IMR-90 (cell line): ENCODE measurements around the gene RNU5D-1. TPM values are rescaled to one million over a fixed set of nuclear protein-coding genes. Genes with fewer than 3 reads are reported as not detected.

ENCODE experiments used
- ATAC-seq: fragments of 200-7000 bp; cut with Tn5 transposase; 2 replicates; pipeline ENCODE4 v1.9.1; 2020; ENCODE audit warnings: low read depth, mild to moderate bottlenecking, moderate library complexity
- BruUV-seq: library from RNA; stranded (reverse); fragments of 400-500 nt; replicated peaks from 2 replicates; lab custom pipeline; 2021; lab: Mats Ljungman, UMichigan
- CTCF ChIA-PET: fragments of 300-600 bp; formaldehyde crosslinking; extraction: SDS; loops from one replicate; lab custom pipeline; 2021; ENCODE audit warnings: antibody characterized with exemption; lab: Yijun Ruan, JAX
- POLR2A ChIA-PET: fragments of 300-600 bp; sonication (Branson Sonifier 250); formaldehyde crosslinking; loops from one replicate; lab custom pipeline; 2022; ENCODE audit warnings: antibody characterized with exemption; ENCODE audit not compliant: unreplicated experiment; lab: Charles Lee
- DNase-seq: peaks from one replicate; pipeline ENCODE4 v3.0.0; 2013
- H2AFZ ChIP-seq: replicated peaks from 2 replicates; pipeline ENCODE3; 2013; ENCODE audit warnings: low read length, mild to moderate bottlenecking; ENCODE audit not compliant: poor library complexity
- H2AK5ac ChIP-seq: 2 replicates; pipeline ENCODE4 v1.6.1; 2013; ENCODE audit warnings: low read depth, low read length, inconsistent platforms
- H2AK9ac ChIP-seq: replicated peaks from 2 replicates; pipeline ENCODE3; 2013; ENCODE audit warnings: mild to moderate bottlenecking, low read depth, low read length, moderate library complexity; ENCODE audit not compliant: poor library complexity
- H2BK120ac ChIP-seq: 2 replicates; pipeline ENCODE4 v1.6.1; 2013; ENCODE audit warnings: low read depth, low read length, inconsistent platforms
- H2BK15ac ChIP-seq: 3 replicates; pipeline ENCODE4 v1.6.1; 2013; ENCODE audit warnings: low read depth, low read length, inconsistent platforms
- H2BK20ac ChIP-seq: 2 replicates; pipeline ENCODE4 v1.6.1; 2013; ENCODE audit warnings: low read depth, mild to moderate bottlenecking, inconsistent platforms, low read length, moderate library complexity
- H2BK5ac ChIP-seq: 2 replicates; pipeline ENCODE4 v1.6.1; 2013; ENCODE audit warnings: mild to moderate bottlenecking, low read depth, low read length, inconsistent platforms; ENCODE audit not compliant: poor library complexity, severe bottlenecking
- H3K14ac ChIP-seq: replicated peaks from 2 replicates; pipeline ENCODE4 v1.6.1; 2013; ENCODE audit warnings: low read depth, low read length, inconsistent platforms
- H3K18ac ChIP-seq: 2 replicates; pipeline ENCODE4 v1.6.1; 2013; ENCODE audit warnings: low read depth, low read length, control low read depth
- H3K23ac ChIP-seq: 2 replicates; pipeline ENCODE4 v1.6.1; 2013; ENCODE audit warnings: low read depth, low read length, inconsistent platforms
- H3K27ac ChIP-seq: 2 replicates; pipeline ENCODE4 v1.5.1; 2013; ENCODE audit warnings: mild to moderate bottlenecking, control low read depth, low read length; ENCODE audit not compliant: insufficient read depth
- H3K27me3 ChIP-seq: 2 replicates; pipeline ENCODE4 v1.6.1; 2013; ENCODE audit warnings: low read length; ENCODE audit not compliant: control insufficient read depth, insufficient read depth
- H3K36me3 ChIP-seq: 2 replicates; pipeline ENCODE4 v1.6.1; 2013; ENCODE audit warnings: low read length, mixed read lengths; ENCODE audit not compliant: control insufficient read depth, insufficient read depth
- H3K4ac ChIP-seq: 2 replicates; pipeline ENCODE4 v1.6.1; 2013; ENCODE audit warnings: low read depth, low read length, inconsistent platforms
- H3K4me1 ChIP-seq: 2 replicates; pipeline ENCODE4 v1.6.1; 2013; ENCODE audit warnings: low read length, mixed read lengths; ENCODE audit not compliant: control insufficient read depth, insufficient read depth
- H3K4me2 ChIP-seq: 2 replicates; pipeline ENCODE4 v1.6.1; 2013; ENCODE audit warnings: low read depth, mild to moderate bottlenecking, control low read depth, low read length, moderate library complexity
- H3K4me3 ChIP-seq: 2 replicates; pipeline ENCODE4 v1.5.1; 2013; ENCODE audit warnings: low read depth, mild to moderate bottlenecking, control low read depth, low read length, moderate library complexity; ENCODE audit not compliant: insufficient read depth
- H3K56ac ChIP-seq: 2 replicates; pipeline ENCODE4 v1.6.1; 2013; ENCODE audit warnings: low read length, inconsistent platforms; ENCODE audit not compliant: insufficient read depth; ENCODE audit errors: extremely low read depth
- H3K79me1 ChIP-seq, 2 experiments: 2 replicates each; pipeline ENCODE4 v1.6.1; 2013; ENCODE audit warnings: low read length in 2 of 2, inconsistent platforms in 1 of 2, low read depth in 1 of 2
- H3K9ac ChIP-seq: 2 replicates; pipeline ENCODE4 v1.6.1; 2013; ENCODE audit warnings: low read depth, low read length, control low read depth
- H3K9me1 ChIP-seq: 2 replicates; pipeline ENCODE4 v1.6.1; 2013; ENCODE audit warnings: low read length, inconsistent platforms; ENCODE audit not compliant: insufficient read depth
- H3K9me3 ChIP-seq: 2 replicates; pipeline ENCODE4 v1.6.1; 2013; ENCODE audit warnings: low read length; ENCODE audit not compliant: control insufficient read depth, insufficient read depth
- H4K20me1 ChIP-seq: 2 replicates; pipeline ENCODE4 v1.6.1; 2013; ENCODE audit warnings: low read length, inconsistent platforms; ENCODE audit not compliant: insufficient read depth
- H4K5ac ChIP-seq: 2 replicates; pipeline ENCODE4 v1.6.1; 2013; ENCODE audit warnings: mild to moderate bottlenecking, low read depth, low read length, control low read depth
- H4K8ac ChIP-seq, 2 experiments: 2 replicates each; pipeline ENCODE4 v1.6.1; 2013; ENCODE audit warnings: low read depth in 2 of 2, low read length in 2 of 2, control low read depth in 1 of 2, inconsistent platforms in 1 of 2
- H4K91ac ChIP-seq: 2 replicates; pipeline ENCODE4 v1.6.1; 2013; ENCODE audit warnings: low read depth, low read length, inconsistent platforms; ENCODE audit not compliant: insufficient read depth
- MAZ ChIP-seq: IDR thresholded peaks from 2 replicates; pipeline ENCODE4 v1.6.1; 2012; ENCODE audit warnings: low read depth, mild to moderate bottlenecking, low read length, improper control_type of control experiment, moderate library complexity, borderline replicate concordance
- WGBS, 2 experiments: methylation state at CpG; one replicate each; pipeline versions ENCODE4 v1.1.5 to v1.1.7; 2013; ENCODE audit warnings: missing lambda C conversion rate in 2 of 2; ENCODE audit not compliant: insufficient read length in 1 of 2; ENCODE audit errors: extremely low coverage in 2 of 2; 5-methylcytosine and 5-hydroxymethylcytosine counted together
- dilution Hi-C: fragments of 300-500 bp; cut with HindIII; formaldehyde crosslinking; loops from one replicate; pipeline ENCODE4 v1.14.3; 2018; ENCODE audit warnings: low sequenced_read_pairs; ENCODE audit not compliant: unreplicated experiment
- in situ Hi-C: fragments of 300-500 bp; cut with MboI; formaldehyde crosslinking; loops from 3 replicates; pipeline ENCODE4 v1.14.3; 2019; ENCODE audit warnings: low sequenced_read_pairs, inconsistent platforms, mixed read lengths
- intact Hi-C: fragments of 100-400 bp; cut with micrococcal nuclease; formaldehyde crosslinking; loops from 2 replicates; pipeline ENCODE4 v1.10.0; 2022
- polyA plus RNA-seq, 3 experiments: library from polyadenylated mRNA; depleted of rRNA; stranded (reverse); fragments of >200 nt; gene quantifications; 2 replicates each; pipeline ENCODE4 v1.2.3, GENCODE V29; 2012; ENCODE audit warnings: low replicate concordance in 1 of 3
- total RNA-seq: library from RNA; depleted of rRNA; stranded (reverse); fragments of >200 nt; gene quantifications from 2 replicates; pipeline ENCODE4 v1.2.3, GENCODE V29; 2012

Gene RNU5D-1
- total and polyA plus RNA-seq, 2 of the 4 experiments (the other 2 are of a cell fraction): not detected

DNA sequence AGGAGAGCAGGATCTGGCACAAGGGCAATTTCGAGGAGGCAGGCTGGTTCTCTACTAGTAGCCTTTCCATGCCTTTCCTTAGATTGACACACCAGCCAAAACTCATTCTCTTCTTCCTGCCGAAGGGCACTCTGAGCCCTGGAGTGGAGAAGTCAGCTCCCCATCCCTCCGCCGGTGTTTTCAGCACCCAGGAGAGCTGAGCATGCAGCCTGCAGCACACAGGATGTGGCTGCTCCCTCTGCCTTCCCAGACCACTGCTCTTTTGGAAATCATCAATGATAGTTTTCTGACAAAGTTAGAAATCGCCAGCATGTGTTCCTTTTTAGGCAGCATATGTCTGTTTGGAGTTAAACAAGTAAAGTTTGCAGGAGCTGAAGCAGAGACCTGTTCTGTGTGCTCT, 11.7 kb downstream of the RNU5D-1 start:
- CTCF ChIA-PET: interaction anchor here (0.6 to 0.7 kb wide), 3 partner anchors 13 to 1061 kb away, joined by 3 read pairs; no protein-coding TSS in a partner anchor
- WGBS, 2 experiments: 100% methylated on average over 1 of the region's 5 CpGs; no CpG with 5 or more reads in 1 of the 2 experiments
- H3K14ac ChIP-seq: no peak overlapping the region

More for the DNA sequence above, 11.7 kb downstream of the RNU5D-1 start:
- H3K4me3 ChIP-seq: no peak overlapping the region
- H3K27ac ChIP-seq: no peak overlapping the region
- H2BK5ac ChIP-seq: no peak overlapping the region
- no peak for ATAC-seq
- TF ChIP-seq MAZ: no peak
- no peak overlapping the region for H2AFZ ChIP-seq
- H4K91ac ChIP-seq: no peak overlapping the region
- no peak overlapping the region; the same call in 1 of the 2 replicates for H3K23ac ChIP-seq
- no peaks in the 10 kb centered on the region for H4K20me1 ChIP-seq
- H3K4ac ChIP-seq: no peak overlapping the region
- peaks cover 2% of the 10 kb centered on the region; the same call in 1 of the 2 replicates for H3K9me1 ChIP-seq
- in situ Hi-C loops (no loop called here), dilution Hi-C loops (no loop called here), intact Hi-C loops (loop anchor here (5.0 kb wide), 1 partner anchor 583 kb away; no protein-coding TSS in a partner anchor)
- no peak overlapping the region for H3K18ac ChIP-seq
- H3K9ac ChIP-seq: no peak overlapping the region
- no TSS peak for BruUV-seq
- no peak overlapping the region for H2BK20ac ChIP-seq
- H2AK5ac ChIP-seq: no peak overlapping the region
- H3K9me3 ChIP-seq: no peaks in the 10 kb centered on the region
- no peaks in the 10 kb centered on the region; a peak in 1 of 4 replicates for H3K79me1 ChIP-seq
- no peak overlapping the region for H3K56ac ChIP-seq
- no peak overlapping the region for H4K5ac ChIP-seq
- no peak overlapping the region for H2BK15ac ChIP-seq
- no peak for DNase-seq
- H2BK120ac ChIP-seq: no peak overlapping the region
- H3K4me1 ChIP-seq: peaks cover 5% of the 10 kb centered on the region
- H3K36me3 ChIP-seq: no peaks in the 10 kb centered on the region
- no peak overlapping the region for H4K8ac ChIP-seq
- peaks cover 2% of the 10 kb centered on the region; the same call in 1 of the 2 replicates for H3K27me3 ChIP-seq
- POLR2A ChIA-PET: no interaction called here
- no peak overlapping the region for H3K4me2 ChIP-seq
- H2AK9ac ChIP-seq: no peak overlapping the region
